Colonic mucosa (tissue), 4 donors: ENCODE measurements around the gene AANAT. TPM values are rescaled to one million over a fixed set of nuclear protein-coding genes. Genes with fewer than 3 reads are reported as not detected.
"Not testable (repeated sequence)": the region's sequence is repeated elsewhere in the genome, so short reads cannot be mapped to it uniquely, and the experiment has no call there.

Experiments
- DNase-seq: peaks from one replicate; pipeline ENCODE4 v3.0.0-alpha.2; 2020
- H3K27ac ChIP-seq: fragments of 200-600 bp; one replicate; pipeline ENCODE4 v1.8.0; 2021
- H3K27me3 ChIP-seq: fragments of 200-600 bp; one replicate; pipeline ENCODE4 v1.8.0; 2021
- H3K36me3 ChIP-seq: fragments of 200-600 bp; one replicate; pipeline ENCODE4 v1.8.0; 2021
- H3K4me1 ChIP-seq: fragments of 200-600 bp; one replicate; pipeline ENCODE4 v1.8.0; 2021; ENCODE audit warnings: mild to moderate bottlenecking
- H3K4me3 ChIP-seq: fragments of 200-600 bp; one replicate; pipeline ENCODE4 v1.8.0; 2021
- H3K9ac ChIP-seq, 2 donors: one replicate each; pipeline ENCODE4 v1.7.0; 2013; ENCODE audit warnings: control low read depth in 2 of 2, low read depth in 2 of 2, low read length in 2 of 2
- H3K9me3 ChIP-seq: fragments of 200-600 bp; one replicate; pipeline ENCODE4 v1.8.0; 2021
- intact Hi-C: fragments of 100-400 bp; cut with DNase I; formaldehyde crosslinking; loops from one replicate; pipeline ENCODE4 v1.14.1; 2022
- total RNA-seq, 2 donors: library from RNA; stranded (reverse); fragmentation: NEBNext Ultra II Directional in 1 of 2; extraction: Animal tissue kit (Norgen Biotek cat#: 25700) in 1 of 2; gene quantifications; one replicate each; pipeline ENCODE4 v1.2.1, GENCODE V29; 2021
- TF ChIP-seq, protein P1 (sequence below): fragments of 200-600 bp; IDR thresholded peaks from one replicate; pipeline ENCODE4 v1.8.0; 2022; ENCODE audit warnings: antibody characterized with exemption, mild to moderate bottlenecking
- donor health status: healthy.
- donor health status: DM: no; HTN: no; CAD: no.
- donor health status: DM: no; HTN: no; CAD: no.

The AANAT gene
- total RNA-seq, 2 donors from 2014 or later, result not detected

GRCh38 chr17:76513306-76513692 is 45.9 kb downstream of the AANAT start:
- Histone ChIP-seq H3K4me1 (no peaks in the 10 kb centered on the region), H3K27ac (no peak overlapping the region), H3K27me3 (no peaks in the 10 kb centered on the region), H3K9ac (no peak overlapping the region), H3K4me3 (no peak overlapping the region), H3K9me3 (no peaks in the 10 kb centered on the region), H3K36me3 (no peaks in the 10 kb centered on the region)
- intact Hi-C loops, result no loop called here
- TF ChIP-seq, protein P1, sequence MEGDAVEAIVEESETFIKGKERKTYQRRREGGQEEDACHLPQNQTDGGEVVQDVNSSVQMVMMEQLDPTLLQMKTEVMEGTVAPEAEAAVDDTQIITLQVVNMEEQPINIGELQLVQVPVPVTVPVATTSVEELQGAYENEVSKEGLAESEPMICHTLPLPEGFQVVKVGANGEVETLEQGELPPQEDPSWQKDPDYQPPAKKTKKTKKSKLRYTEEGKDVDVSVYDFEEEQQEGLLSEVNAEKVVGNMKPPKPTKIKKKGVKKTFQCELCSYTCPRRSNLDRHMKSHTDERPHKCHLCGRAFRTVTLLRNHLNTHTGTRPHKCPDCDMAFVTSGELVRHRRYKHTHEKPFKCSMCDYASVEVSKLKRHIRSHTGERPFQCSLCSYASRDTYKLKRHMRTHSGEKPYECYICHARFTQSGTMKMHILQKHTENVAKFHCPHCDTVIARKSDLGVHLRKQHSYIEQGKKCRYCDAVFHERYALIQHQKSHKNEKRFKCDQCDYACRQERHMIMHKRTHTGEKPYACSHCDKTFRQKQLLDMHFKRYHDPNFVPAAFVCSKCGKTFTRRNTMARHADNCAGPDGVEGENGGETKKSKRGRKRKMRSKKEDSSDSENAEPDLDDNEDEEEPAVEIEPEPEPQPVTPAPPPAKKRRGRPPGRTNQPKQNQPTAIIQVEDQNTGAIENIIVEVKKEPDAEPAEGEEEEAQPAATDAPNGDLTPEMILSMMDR, result no peak
- DNase-seq, result no peak

GRCh38 chr17:76514355-76514754 is 47.0 kb downstream of the AANAT start:
- H3K4me1 ChIP-seq, intact Hi-C loops, H3K36me3 ChIP-seq, H3K27me3 ChIP-seq, H3K9ac ChIP-seq, H3K9me3 ChIP-seq, H3K27ac ChIP-seq, DNase-seq, H3K4me3 ChIP-seq: not testable (repeated sequence)

DNA sequence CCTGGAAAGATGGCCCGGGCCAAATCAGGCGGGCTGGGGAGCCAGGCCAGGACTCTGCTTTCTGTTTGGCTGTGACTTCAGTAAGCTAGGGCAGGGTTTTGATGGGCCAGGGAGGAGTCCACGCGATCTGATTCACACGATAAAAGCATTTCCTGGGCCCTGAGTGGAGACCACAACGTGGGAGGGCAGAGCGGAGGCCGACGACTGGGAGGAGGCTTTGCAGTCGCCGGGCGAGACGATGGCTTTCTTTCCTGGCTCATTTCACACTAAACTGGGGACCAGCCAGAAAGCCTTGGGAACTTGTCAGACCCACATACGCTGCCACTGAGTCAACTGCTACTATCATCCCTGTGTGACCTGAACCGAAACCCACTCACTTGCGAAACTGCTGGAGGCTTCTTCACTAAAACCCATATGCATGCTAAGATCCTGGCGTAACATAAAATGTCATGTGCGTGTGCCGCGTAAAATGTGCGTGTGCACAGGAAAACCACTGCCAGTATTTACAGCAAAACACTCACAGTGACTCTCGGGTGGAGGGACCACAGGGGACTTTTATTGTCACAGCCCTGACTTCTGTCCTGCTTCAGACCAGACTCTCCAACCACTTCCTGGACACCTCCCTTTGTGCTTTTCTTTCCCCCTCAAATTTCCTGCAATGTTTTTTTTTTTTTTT is 48.0 kb downstream of the AANAT start:
- DNase-seq, result peak; percentile 62
- TF ChIP-seq, protein P1, result no peak
- Histone ChIP-seq H3K4me3 (no peak overlapping the region), H3K27ac (peak overlapping the region; percentile 64), H3K27me3 (no peaks in the 10 kb centered on the region), H3K4me1 (no peaks in the 10 kb centered on the region), H3K36me3 (no peaks in the 10 kb centered on the region), H3K9me3 (no peaks in the 10 kb centered on the region), H3K9ac (peak overlapping the region in 1 of 2 donors; percentile 40)
- intact Hi-C loops, result no loop called here

- no peak overlapping the region for H3K4me3 ChIP-seq
- no peaks in the 10 kb centered on the region for H3K4me1 ChIP-seq
- no peak overlapping the region for H3K9ac ChIP-seq
- no peaks in the 10 kb centered on the region for H3K9me3 ChIP-seq
- DNase-seq, result no peak
- TF ChIP-seq, protein P1, result no peak
- H3K27ac ChIP-seq, result no peak overlapping the region
- intact Hi-C loops, result no loop called here
- H3K27me3 ChIP-seq, result no peaks in the 10 kb centered on the region
- no peaks in the 10 kb centered on the region for H3K36me3 ChIP-seq
Observed at GRCh38 chr17:76517638-76518038, 50.2 kb downstream of the AANAT start.

GRCh38 chr17:76519048-76519966 is 51.9 kb downstream of the AANAT start:
- TF ChIP-seq, protein P1, result no peak
- no peak for DNase-seq
- H3K27me3 ChIP-seq, result no peaks in the 10 kb centered on the region
- no peak overlapping the region for H3K27ac ChIP-seq
- no peaks in the 10 kb centered on the region for H3K9me3 ChIP-seq
- no peak overlapping the region for H3K9ac ChIP-seq
- no peaks in the 10 kb centered on the region for H3K36me3 ChIP-seq
- no peak overlapping the region for H3K4me3 ChIP-seq
- intact Hi-C loops, result no loop called here
- H3K4me1 ChIP-seq, result peaks cover 6% of the 10 kb centered on the region

Other genes starting within 250 kb of the AANAT start
- gene RNF157, start 227.1 kb upstream of the AANAT start, total RNA-seq, result 10 to 100 TPM; 23.7 to 30.2 TPM
- gene UBALD2, start 202.3 kb upstream of the AANAT start, total RNA-seq, result 10 to 100 TPM; 77.1 to 90.1 TPM
- gene QRICH2, start 159.3 kb upstream of the AANAT start, total RNA-seq, result 1 to 10 TPM; 1.2 to 5.7 TPM
- gene PRPSAP1, start 113.7 kb upstream of the AANAT start, total RNA-seq, result 10 to 100 TPM; 60.7 to 70.0 TPM
- gene SPHK1, start 83.0 kb upstream of the AANAT start, total RNA-seq, result 1 to 10 TPM; 2.1 to 3.3 TPM
- gene UBE2O, start 14.5 kb upstream of the AANAT start, total RNA-seq, result 10 to 100 TPM; 17.5 to 25.2 TPM
- 10 to 100 TPM; 11.6 to 23.9 TPM for gene RHBDF2, start 33.8 kb downstream of the AANAT start, total RNA-seq
- gene CYGB, start 70.1 kb downstream of the AANAT start, total RNA-seq, result 1 to 10 TPM; 4.7 to 9.9 TPM
- gene PRCD, start 72.4 kb downstream of the AANAT start, total RNA-seq, result 1 to 10 TPM in 1 of 2 donors, under 1 TPM in 1; 0.29 to 1.2 TPM
- 1 to 10 TPM; 3.8 to 6.3 TPM for gene ST6GALNAC2, start 118.3 kb downstream of the AANAT start, total RNA-seq
- 100 to 1,000 TPM; 311 to 465 TPM for gene ST6GALNAC1, start 176.2 kb downstream of the AANAT start, total RNA-seq
- gene MXRA7, start 243.4 kb downstream of the AANAT start, total RNA-seq, result 10 to 100 TPM; 20.3 to 39.3 TPM